ENCODE results near the gene RPS6KA3. TPM values are rescaled to one million over a fixed set of nuclear protein-coding genes. Genes with fewer than 3 reads are reported as not detected.
A peak's percentile ranks its signal among the peaks of the same experiment; 100 is the strongest.

The RPS6KA3 gene
- total and polyA plus RNA-seq, 9 of the 15 experiments (the other 6 are each of a cell fraction or from before 2014, with no cell fraction given), result 10.9 to 61.9 (median 37.4) TPM

GRCh38 chrX:20265221-20265725, 1.4 kb downstream of the RPS6KA3 start (continued):
- TF ChIP-seq MEIS2 (IDR thresholded peaks at IDR 0.05; ENCODE audit: partially characterized antibody), result peak; percentile 40
- peak; percentile 33 for TF ChIP-seq NFIC (IDR thresholded peaks at IDR 0.05)
- TF ChIP-seq ZBTB8A (IDR thresholded peaks at IDR 0.05; ENCODE audit: partially characterized antibody), result no peak
- TF ChIP-seq FOSL1 (tag; conservative IDR thresholded peaks at IDR 0.05), result 0 out of 2 replicates have a peak, but pooled peaks have one; percentile 16
- peak; percentile 44; the same call in 1 of the 2 replicates for TF ChIP-seq TFAP4 (CRISPR knock-in tag; IDR thresholded peaks at IDR 0.05; ENCODE audit: borderline replicate concordance)
- peak in 1 of 2 experiments; percentile 70; a peak in 1 of 4 replicates for TF ChIP-seq UBTF (IDR thresholded peaks at IDR 0.05; ENCODE audit: borderline replicate concordance in 1 of 2, low read depth in 2 of 2, low read length in 2 of 2)
- no peak for TF ChIP-seq ZNF511 (CRISPR knock-in tag; IDR thresholded peaks at IDR 0.05)
- TF ChIP-seq HDAC1 (IDR thresholded peaks at IDR 0.05), result peak in 1 of 2 experiments; percentile 63; a peak in 2 of 4 replicates
- peak; percentile 74 for TF ChIP-seq POLR2A (conservative IDR thresholded peaks at IDR 0.05)
- peak; percentile 83 for TF ChIP-seq TAF1 (IDR thresholded peaks at IDR 0.05; ENCODE audit: control insufficient read depth, extremely low read depth, insufficient read depth, low read length, severe bottlenecking)
- peak; percentile 67 for TF ChIP-seq EP400 (IDR thresholded peaks at IDR 0.05)
- peak; percentile 37 for TF ChIP-seq RBBP5 (IDR thresholded peaks at IDR 0.05; ENCODE audit: borderline replicate concordance, insufficient read depth, low read length, poor library complexity, severe bottlenecking)
- TF ChIP-seq CXXC5 (CRISPR knock-in tag; IDR thresholded peaks at IDR 0.05), result peak; percentile 68
- peak; percentile 65 for TF ChIP-seq SUPT5H (IDR thresholded peaks at IDR 0.05)
- TF ChIP-seq SMARCE1 (IDR thresholded peaks at IDR 0.05), result peak; percentile 45; the same call in 1 of the 2 replicates
- TF ChIP-seq TEAD4 (IDR thresholded peaks at IDR 0.05; ENCODE audit: low read length), result peak; percentile 67
- no peak for TF ChIP-seq TEAD4 (CRISPR knock-in tag; IDR thresholded peaks at IDR 0.05; ENCODE audit: borderline replicate concordance)
- TF ChIP-seq ZNF384 (IDR thresholded peaks at IDR 0.05; ENCODE audit: low read depth, low read length), result no peak
- peak; percentile 50; the same call in 1 of the 2 replicates for TF ChIP-seq CREB1 (IDR thresholded peaks at IDR 0.05)
- no peak for TF ChIP-seq CREB1 (CRISPR knock-in tag; IDR thresholded peaks at IDR 0.05)
- TF ChIP-seq SIN3A (IDR thresholded peaks at IDR 0.05; ENCODE audit: borderline replicate concordance in 2 of 2, control insufficient read depth in 1 of 2, low read depth in 2 of 2, low read length in 2 of 2), result peak in 1 of 2 experiments; percentile 57; a peak in 1 of 4 replicates
- no peak; the same call in 1 of the 2 replicates for TF ChIP-seq POLR2G (IDR thresholded peaks at IDR 0.05; ENCODE audit: low read depth, low read length)
- peak; percentile 25; the same call in 1 of the 2 replicates for TF ChIP-seq PKNOX1 (IDR thresholded peaks at IDR 0.05)
- peak; percentile 88 for TF ChIP-seq ATF7 (IDR thresholded peaks at IDR 0.05)
